Measurements from ENCODE around the gene FOLR2.

DNA sequence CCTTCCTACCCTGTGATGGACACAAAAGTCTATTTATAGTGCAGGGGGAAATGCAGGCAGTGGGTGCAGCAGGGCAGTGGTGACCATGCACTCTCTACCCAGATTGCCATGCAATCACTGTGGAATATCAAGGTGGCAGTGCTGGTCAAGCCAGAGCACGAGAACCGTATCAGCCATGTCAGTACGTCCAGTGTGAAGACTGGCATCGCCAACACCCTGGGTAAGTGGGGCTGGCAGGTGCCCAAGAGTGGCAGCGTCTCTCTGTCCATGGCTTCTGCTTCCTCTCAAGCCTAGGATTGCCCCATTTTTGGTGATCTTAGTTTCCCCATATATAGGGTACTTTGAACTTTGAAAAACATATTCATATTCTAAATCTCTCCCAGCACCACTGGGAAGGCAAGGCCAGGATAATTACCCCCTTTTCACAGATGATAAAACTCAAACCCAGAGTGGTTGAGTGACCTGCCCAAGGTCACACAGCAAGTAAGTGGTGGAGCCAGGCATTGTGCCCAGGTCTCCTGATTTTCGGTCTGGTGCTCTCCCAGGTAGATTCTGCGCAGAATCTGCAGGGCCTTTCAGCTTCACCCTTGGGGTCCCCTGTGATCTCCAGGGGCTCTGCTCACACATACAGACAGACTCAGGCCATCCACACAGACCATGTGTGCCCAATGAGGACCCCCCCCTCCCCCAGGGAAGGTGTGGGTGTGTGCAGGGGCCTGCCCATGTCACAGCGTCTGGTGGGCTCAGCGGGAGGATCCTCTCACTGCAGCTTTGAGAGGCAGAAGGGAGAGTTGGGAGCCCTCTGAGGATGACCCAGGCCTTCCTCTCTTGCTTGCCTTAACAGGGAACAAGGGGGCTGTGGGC, 15.0 kb downstream of the FOLR2 start:
- TF ChIP-seq, protein P1, sequence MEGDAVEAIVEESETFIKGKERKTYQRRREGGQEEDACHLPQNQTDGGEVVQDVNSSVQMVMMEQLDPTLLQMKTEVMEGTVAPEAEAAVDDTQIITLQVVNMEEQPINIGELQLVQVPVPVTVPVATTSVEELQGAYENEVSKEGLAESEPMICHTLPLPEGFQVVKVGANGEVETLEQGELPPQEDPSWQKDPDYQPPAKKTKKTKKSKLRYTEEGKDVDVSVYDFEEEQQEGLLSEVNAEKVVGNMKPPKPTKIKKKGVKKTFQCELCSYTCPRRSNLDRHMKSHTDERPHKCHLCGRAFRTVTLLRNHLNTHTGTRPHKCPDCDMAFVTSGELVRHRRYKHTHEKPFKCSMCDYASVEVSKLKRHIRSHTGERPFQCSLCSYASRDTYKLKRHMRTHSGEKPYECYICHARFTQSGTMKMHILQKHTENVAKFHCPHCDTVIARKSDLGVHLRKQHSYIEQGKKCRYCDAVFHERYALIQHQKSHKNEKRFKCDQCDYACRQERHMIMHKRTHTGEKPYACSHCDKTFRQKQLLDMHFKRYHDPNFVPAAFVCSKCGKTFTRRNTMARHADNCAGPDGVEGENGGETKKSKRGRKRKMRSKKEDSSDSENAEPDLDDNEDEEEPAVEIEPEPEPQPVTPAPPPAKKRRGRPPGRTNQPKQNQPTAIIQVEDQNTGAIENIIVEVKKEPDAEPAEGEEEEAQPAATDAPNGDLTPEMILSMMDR (IDR thresholded peaks at IDR 0.05 in 2 of 3, conservative IDR thresholded peaks at IDR 0.05 in 1 of 3; ENCODE audit: borderline replicate concordance in 1 of 3, insufficient read depth in 1 of 3, low read depth in 2 of 3, low read length in 2 of 3) = no peak
- TF ChIP-seq, protein P2, sequence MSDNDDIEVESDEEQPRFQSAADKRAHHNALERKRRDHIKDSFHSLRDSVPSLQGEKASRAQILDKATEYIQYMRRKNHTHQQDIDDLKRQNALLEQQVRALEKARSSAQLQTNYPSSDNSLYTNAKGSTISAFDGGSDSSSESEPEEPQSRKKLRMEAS (IDR thresholded peaks at IDR 0.05) = no peak
- TF ChIP-seq CEBPB (IDR thresholded peaks at IDR 0.05; ENCODE audit: low read depth) = no peak
- TF ChIP-seq POLR2A (IDR thresholded peaks at IDR 0.05; ENCODE audit: borderline replicate concordance, extremely low read depth, insufficient read depth, insufficient read length) = no peak
- TF ChIP-seq EGR1 (IDR thresholded peaks at IDR 0.05; ENCODE audit: low read depth) = no peak
- no peak for TF ChIP-seq POLR2AphosphoS5 (IDR thresholded peaks at IDR 0.05; ENCODE audit: low read depth, low read length)
- TF ChIP-seq, protein P3, sequence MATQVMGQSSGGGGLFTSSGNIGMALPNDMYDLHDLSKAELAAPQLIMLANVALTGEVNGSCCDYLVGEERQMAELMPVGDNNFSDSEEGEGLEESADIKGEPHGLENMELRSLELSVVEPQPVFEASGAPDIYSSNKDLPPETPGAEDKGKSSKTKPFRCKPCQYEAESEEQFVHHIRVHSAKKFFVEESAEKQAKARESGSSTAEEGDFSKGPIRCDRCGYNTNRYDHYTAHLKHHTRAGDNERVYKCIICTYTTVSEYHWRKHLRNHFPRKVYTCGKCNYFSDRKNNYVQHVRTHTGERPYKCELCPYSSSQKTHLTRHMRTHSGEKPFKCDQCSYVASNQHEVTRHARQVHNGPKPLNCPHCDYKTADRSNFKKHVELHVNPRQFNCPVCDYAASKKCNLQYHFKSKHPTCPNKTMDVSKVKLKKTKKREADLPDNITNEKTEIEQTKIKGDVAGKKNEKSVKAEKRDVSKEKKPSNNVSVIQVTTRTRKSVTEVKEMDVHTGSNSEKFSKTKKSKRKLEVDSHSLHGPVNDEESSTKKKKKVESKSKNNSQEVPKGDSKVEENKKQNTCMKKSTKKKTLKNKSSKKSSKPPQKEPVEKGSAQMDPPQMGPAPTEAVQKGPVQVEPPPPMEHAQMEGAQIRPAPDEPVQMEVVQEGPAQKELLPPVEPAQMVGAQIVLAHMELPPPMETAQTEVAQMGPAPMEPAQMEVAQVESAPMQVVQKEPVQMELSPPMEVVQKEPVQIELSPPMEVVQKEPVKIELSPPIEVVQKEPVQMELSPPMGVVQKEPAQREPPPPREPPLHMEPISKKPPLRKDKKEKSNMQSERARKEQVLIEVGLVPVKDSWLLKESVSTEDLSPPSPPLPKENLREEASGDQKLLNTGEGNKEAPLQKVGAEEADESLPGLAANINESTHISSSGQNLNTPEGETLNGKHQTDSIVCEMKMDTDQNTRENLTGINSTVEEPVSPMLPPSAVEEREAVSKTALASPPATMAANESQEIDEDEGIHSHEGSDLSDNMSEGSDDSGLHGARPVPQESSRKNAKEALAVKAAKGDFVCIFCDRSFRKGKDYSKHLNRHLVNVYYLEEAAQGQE (IDR thresholded peaks at IDR 0.05; ENCODE audit: low read depth) = no peak
- TF ChIP-seq EZH2 (IDR thresholded peaks at IDR 0.05) = no peak
- TF ChIP-seq SIN3A (IDR thresholded peaks at IDR 0.05; ENCODE audit: low read depth) = no peak
- TF ChIP-seq, protein P4, sequence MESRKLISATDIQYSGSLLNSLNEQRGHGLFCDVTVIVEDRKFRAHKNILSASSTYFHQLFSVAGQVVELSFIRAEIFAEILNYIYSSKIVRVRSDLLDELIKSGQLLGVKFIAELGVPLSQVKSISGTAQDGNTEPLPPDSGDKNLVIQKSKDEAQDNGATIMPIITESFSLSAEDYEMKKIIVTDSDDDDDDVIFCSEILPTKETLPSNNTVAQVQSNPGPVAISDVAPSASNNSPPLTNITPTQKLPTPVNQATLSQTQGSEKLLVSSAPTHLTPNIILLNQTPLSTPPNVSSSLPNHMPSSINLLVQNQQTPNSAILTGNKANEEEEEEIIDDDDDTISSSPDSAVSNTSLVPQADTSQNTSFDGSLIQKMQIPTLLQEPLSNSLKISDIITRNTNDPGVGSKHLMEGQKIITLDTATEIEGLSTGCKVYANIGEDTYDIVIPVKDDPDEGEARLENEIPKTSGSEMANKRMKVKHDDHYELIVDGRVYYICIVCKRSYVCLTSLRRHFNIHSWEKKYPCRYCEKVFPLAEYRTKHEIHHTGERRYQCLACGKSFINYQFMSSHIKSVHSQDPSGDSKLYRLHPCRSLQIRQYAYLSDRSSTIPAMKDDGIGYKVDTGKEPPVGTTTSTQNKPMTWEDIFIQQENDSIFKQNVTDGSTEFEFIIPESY (IDR thresholded peaks at IDR 0.05; ENCODE audit: extremely low read depth, insufficient replicate concordance, low read length) = no peak
- no peak for TF ChIP-seq JUND (IDR thresholded peaks at IDR 0.05)
